GM18868 (cell line): ENCODE measurements around the gene COL4A4.

ENCODE experiments used
- ATAC-seq: cut with Tn5 transposase; IDR thresholded peaks from one replicate; pipeline ENCODE4 v1.9.1; 2021; ENCODE audit warnings: mild to moderate bottlenecking, moderate library complexity; ENCODE audit not compliant: unreplicated experiment

The COL4A4 gene

DNA sequence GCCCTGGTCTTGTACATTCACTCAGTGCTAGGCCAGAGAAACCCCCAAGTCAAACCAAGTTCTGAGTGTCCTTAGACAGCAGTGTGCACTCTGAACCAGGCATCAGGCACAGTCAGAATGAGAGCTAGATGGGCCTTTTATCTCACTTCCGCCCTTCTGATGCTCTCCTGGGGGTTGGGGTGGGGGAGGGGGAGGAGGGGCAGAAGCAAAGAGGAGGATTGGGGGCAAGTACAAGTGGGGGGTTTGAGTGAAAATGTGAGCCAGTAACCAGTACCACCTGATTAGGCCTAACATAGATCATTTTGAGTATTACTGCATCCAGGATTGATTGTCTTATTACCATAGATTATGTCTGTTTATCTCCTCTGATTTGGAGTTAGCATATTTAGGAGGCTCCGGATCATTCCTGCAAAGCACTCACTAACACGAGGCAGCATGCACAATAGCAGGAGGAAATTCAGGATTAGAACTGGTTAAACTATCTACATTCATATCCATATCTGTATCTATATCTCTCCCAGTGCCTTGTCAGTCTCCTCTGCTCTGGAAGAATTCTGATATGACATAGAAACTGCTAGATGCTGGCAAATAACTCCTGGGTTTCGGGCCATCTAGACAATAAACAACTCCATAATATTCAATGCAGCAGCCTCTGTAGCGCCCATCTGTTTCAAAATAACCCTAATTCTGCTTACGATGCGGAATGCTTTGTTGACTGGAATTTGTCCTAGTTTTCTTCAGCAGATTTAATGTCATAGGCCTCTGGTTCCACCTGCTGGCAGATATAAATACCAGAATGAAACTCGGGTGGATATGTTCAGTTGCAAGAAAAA is 179.0 kb downstream of the COL4A4 start:
- peak; percentile 98 for ATAC-seq

DNA sequence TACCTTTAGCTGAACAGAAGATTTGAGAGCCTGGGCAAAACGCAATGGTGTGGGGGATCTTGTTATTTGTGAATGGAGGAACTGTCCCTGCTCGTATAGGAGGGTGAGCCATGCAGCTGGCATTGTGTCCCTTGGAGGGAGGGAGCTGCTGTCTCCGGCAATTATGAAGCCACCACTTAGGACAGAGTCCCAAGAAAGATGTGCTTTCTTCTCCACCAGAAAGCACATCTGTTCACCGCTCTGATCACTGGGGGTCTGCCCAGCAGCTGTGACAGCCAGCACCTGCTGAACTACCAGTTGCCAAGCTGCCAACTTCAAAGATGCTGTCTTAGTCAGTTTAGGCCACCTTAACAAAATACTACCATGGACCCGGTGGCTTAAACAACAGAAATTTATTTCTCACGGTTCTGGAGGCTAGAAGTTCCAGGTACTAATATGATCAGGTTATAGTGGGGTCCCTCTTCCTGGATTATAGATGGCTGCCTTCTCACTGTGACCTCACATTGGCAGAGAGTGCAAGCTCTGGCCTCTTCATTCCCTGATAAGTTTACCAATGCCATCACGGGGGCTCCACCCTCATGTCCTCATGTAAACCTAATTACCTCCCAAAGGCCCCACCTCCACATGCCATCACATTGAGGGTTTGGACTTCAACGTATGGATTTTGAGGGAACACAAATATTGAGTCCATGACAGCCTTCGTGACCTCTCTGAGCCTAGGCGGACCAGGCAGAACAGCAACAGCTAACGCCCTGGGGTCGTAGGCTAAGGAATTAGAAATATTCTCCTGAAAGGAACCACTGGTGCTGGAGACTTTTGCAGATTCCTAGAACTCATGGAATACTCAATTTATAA is 179.9 kb downstream of the COL4A4 start:
- no peak for ATAC-seq

DNA sequence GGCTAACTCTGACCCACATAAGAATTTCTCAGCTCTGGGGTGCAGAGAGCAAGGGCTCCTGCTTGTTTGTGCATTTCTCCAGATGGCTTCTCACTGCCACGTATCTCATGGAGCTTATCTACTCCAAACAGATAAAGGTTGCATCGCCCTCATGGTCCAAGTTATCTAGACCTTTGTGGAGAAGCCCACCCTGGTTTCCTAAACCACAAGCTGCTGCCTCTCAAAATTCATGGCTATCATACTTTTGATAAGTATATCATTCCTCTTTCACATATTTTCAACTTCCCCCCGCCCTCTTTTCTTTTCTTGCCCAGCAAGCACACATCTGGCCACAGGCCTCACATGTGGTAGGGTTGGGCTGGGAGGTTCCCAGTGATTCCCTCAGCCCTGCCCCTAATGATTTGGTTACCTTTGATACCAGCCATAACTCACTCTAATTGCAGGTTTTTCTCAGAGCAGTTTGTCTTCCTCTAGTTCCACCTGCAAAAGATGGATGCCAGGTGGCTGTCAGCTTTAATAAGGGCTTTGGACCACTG is 182.1 kb downstream of the COL4A4 start:
- no peak for ATAC-seq

DNA sequence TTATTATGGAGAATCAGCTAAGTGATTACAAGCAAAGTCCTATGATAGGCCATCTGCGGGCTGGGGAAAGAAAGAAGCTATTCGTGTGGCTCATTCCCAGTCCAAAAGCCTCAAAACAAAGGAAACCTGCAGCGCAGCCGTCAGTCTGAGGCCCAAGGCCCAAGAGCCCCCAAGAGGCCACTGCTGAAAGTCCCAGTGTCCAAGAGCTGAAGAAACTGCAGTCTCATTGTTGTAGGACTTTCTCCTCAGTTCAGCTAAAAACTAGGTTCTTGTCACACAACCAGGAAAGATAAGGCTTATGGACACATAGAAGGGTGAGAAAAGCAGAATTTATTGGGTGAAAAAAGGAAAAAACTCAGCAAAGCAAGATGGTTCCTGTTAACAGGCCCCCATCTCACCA is 185.0 kb downstream of the COL4A4 start:
- ATAC-seq, result no peak

DNA sequence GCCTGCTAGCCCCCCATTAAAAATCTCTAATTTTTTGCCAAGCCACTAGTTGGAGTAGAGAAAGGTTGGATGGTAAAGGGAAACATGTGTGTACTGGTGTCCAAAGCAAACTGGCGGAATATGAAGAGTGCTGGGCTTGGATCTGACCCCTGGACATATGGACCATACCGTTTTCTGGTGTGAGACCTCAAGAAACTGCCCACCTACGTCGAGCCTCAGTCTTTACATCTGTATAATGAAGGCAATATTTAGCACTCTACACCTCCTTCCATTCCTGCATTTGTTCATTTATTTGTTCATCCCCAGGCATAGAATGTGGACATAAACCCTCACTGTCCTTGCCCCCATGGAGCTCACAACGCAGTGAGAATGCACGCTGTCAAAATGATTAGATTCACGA is 185.7 kb downstream of the COL4A4 start:
- ATAC-seq, result no peak

DNA sequence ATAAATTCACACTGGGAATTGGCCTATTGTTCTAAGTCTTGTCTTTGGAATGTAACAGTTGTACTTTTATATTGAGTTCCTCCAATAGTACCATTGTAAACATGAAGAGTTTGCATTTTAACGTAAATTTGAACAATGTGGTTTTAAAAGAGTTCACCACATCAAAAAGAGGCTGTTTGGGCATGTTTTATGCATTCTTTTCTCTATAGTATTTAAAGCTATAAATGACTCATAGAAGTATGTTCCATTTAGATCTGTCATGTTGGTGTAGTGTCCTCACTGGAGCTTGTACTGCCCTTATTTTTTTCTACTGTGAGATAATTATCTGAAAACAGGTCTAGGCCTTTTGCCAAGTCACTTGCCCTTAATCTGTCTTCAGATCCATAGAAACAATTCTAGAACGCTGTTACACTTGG is 186.2 kb downstream of the COL4A4 start:
- ATAC-seq, result no peak

DNA sequence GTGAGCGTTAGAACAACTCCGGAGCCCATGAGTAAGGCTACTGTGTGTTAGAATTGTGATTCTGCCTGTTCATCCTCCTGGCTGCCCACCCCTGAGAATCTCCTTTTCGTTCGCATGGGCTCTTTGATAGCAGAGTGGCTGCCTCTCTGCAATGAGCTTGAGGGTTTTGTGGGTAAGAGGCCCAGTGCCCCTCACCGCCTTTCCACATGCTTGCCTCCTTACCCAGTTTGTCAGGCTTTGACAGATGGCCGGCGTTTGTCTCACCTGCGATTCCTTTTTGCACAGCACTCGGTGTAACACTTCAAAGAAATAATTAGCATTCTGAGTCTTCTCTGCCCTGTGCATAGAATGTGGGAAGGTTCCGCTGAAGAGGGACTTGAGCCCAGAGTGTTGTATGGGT is 190.2 kb downstream of the COL4A4 start:
- ATAC-seq, result no peak

DNA sequence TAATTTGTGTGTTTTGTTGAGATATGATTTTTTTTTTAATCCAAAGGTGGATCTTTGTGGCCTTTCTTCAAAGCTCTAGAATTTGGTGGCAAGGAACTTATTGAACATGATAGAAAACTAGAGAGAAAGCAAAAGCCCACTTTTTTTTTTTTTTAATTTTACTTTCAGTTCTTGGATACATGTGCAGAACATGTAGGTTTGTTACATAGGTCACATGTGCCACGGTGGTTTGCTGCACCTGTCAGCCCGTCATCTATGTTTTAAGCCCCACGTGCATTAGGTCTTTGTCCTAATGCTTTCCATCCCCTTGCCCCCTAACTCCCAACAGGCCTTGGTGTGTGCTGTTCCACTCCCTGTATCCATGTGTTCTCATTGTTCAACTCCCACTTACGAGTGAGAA is 192.2 kb downstream of the COL4A4 start:
- peak; percentile 40 for ATAC-seq

DNA sequence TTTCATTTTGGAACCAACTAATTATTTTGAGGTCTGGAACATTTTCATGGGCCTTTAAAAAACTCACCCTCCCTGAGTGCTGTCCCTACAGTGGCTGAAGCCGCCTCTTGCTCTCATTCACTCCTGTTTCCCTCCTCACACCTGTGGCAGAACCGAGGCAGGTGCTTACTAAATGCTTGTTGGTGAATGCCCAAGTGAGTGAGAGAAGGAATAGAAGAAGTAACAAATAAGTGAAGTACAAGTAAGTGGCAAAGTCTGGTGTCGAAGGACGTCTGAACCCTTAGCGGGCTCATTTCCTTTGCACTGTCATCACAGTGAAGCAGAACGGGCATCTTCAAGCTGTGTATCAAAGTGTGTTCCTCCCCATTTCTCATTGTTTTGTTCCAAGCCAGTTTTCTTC is 192.9 kb downstream of the COL4A4 start:
- peak; percentile 55 for ATAC-seq

DNA sequence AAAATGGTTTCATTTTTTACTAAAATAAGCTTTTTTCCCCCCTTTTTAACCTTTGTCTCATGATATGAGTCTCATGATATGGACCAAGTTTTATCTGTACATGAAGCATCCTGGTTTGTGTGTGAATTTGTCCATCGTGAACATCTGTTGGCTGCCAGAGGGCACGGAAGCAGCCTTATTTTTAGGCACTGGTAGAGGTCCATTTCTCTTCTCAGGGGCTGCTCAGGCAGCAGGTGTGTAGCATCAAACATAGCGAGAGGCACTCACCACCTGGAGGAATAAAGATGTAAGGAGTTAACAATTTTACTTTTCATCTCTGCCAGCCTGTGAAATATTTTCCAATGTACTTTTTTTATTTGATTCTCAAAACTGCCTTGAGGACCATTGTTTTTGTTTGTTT is 193.6 kb downstream of the COL4A4 start:
- peak; percentile 64 for ATAC-seq

DNA sequence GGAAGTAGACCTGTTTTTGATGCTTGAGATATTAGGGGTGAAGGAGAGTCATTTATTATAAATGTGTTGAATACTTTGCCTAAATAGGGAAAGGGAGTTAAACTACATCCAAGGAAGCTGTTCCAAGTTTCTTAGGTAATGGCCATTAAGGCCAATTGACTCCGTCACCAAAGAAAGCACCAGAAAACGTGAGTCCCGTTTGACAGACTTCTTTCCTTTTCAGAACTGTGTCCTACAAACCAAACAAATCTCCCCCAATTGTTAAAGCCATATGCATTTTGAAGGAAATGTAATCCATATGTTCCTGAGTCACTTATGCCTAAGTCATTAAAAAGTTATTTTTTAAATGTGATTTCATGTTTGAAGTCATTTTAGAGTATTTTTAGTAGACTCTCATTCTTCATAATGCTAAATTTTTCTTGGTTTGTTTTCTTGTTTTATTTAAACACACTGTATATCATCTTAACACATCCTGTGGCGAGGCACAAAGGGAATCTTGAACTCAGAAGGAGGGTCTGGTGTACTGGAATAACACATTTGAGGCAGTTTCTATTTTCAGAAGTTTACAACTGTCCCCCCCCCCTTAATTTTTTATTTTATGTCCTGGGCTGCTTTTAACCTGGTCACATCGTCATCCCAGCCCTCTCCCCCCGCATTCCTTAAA is 194.5 kb downstream of the COL4A4 start:
- no peak for ATAC-seq

DNA sequence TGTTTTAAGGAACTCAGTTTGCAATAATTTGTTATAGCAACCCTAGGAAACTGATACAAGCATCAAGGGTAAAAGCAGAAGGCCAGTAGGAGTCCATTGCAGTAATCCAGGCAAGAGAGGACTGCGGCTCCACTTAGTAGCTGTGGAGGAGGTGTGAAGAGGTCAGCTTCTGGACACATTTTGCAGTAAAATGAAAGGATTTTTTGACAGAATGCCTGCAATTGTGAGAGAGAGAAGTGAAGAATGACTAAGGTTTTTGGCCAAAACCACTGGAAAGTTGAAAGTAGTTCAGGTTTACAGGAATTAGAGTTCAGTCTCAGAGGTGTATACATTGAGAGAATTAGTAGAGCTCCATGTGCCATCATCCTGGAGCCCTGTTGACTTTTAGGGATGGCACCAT is 198.6 kb downstream of the COL4A4 start:
- ATAC-seq, result no peak

DNA sequence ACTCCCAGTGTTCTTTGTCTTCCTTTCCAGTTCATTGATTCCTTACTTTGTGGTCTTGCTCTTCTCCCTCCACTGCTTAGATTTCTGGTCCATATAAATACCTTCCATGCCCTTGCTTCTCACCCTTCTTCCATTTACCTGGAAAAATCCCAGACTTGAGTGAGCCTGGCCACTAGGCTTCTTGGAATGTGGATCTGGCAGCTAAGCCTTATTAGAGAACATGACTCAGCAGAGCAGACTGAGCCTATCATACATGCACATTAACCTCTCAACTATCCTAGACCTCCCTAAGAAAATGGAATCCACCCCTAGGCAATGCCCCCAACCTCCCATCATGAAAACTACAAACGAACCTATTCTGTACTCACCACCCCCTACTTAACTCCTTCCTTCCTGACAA is 200.5 kb downstream of the COL4A4 start:
- ATAC-seq, result no peak

DNA sequence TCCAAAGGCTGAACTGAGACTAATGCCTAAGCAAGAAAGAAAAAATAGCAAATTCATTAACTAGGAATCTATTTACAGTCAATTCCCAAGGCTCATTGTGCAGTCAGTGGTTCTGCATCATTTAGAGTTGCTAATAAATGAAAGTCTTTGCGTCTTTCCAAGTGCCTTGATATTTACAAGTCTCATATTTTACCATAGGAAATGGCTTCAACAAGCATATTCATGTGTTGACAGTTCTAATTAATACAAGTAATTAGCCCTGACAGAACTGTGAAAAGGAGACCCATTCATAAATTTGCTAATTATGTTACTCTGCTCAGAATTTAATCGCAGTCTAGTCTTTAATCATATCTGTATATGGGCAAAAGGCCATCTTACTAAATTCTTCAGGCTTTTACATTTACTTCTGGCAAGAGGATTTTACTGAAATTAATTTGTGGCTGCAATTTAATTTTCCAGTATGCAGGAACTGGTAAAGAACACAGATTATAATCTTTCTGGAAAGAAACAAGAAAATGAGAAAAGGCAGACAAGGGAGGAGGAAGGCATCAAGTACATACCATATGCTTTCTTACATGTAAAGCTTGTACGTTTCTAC is 201.7 kb downstream of the COL4A4 start:
- no peak for ATAC-seq

DNA sequence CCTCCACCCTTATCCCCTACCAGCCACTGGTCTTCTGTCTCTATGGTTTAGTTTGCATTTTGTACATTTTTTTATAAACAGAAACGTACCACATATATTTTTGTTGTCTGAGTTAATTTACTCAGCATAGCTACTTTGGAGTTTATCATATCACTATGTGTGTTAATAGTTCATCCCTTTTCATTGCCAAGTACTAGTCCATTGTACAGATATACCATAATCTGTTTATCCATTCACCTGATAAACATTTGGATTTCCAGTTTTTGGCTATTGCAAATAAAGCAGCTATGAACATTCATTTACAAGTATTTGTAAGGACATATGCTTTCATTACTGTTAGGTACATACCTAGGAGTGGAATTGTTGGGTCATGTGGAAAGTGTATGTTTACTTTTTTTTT is 204.6 kb downstream of the COL4A4 start:
- no peak for ATAC-seq

DNA sequence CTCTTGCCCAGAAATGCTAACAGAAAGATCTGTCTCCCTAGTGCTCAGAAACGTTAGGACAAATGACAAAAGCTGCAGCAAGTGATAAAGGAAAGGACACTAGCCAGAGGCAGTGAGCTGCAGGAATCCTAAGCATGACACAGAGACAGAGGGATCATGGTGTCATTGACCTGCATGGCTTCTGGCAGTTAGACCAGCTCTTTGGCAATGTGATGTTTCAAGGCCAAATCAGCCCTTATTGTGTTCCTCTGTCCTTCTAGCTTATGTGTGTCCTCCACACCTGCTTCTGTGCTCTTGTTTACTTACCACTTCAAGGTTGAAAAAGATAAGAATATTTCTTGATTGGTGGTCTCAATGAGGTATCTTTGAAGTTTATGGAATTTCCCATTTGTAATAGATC is 207.3 kb downstream of the COL4A4 start:
- no peak for ATAC-seq

DNA sequence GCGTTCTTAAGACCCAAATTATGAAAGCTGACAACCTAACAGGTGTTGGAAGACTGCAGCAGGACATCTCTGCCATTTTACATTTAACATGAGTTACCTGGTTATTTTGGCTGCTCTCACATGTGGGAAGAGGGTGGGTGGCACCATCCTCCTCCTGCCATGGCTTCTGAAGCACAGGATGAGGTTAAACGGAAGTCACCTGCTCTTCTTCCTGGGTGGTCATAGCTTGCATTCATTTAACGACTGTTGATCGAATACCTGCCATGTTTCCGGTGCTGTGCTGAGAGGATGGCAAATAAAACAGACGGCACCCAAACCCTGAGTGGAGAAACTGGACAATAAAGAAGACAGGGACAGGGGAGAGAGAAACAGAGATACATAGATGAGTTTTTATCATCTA is 210.2 kb downstream of the COL4A4 start:
- no peak for ATAC-seq

DNA sequence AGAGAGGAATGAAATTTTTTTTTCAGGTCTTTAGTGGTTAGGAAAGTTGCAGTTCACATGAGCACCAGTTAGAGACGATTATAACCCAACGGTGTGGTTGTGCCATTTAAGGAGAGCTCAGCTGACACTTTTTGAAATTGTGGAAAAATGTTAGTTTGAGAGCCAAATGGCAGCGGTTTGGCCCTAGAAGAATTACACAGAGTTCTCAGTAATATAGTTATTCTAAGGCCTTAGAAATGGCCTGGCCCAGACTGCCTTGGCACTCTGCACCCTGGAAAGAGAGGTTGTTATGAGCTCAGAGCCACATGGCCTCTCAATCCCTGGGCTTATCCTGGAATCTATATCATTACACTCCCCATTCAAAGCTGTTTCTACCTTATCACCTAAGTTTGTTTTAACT is 210.8 kb downstream of the COL4A4 start:
- no peak for ATAC-seq
